ENCODE results near the gene MAPK12. TPM values are rescaled to one million over a fixed set of nuclear protein-coding genes. Genes with fewer than 3 reads are reported as not detected.

MAPK12 gene
- total RNA-seq = 26.0 and 26.6 TPM in 2 replicates

DNA sequence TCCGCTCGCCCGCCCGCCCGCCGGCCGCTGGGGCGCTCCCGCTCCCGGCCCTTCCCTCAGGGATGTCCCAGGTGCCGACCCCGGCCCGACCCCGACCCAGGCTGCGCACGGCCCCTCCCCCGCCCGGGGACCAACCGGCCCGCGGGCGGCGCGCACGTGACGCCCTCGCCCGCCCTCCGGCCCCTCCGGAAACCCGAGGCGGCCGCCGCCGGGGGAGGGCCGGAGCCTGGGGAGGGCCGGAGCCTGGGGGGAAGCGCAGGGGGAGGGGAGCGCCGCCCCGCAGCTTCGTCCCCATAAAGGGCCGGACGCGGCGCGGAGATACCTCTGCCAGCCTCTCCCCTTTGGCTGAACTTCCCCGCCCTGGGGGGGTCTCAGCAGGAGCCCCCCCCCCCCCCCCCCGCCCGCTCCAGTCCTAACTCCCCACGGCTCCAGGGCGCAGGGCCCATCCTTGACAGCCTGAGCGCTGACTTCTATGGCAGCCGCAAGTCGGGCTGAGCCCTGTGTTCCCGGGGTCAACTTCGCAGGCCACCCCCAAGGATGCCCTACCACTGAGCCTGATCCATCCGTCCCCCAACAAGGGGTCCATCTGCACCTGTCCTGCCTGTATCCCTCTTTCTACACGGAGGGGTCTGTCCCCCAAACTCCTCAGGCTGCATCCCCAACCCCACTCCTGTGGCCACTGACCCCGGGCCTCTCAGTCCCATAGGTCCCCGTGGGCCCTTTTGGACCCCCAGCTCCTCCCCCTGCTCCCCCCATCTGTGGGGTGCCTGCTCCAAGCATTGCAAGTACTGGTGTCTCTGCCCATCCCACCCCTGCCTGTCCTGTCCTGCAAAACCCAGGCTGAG, at the start of gene MAPK12:
Gene MAPK12, minus strand, starts transcription at position 69 of the 845 bp plus-strand sequence. CDS start 174 bp downstream, outside the sequence.

DNA sequence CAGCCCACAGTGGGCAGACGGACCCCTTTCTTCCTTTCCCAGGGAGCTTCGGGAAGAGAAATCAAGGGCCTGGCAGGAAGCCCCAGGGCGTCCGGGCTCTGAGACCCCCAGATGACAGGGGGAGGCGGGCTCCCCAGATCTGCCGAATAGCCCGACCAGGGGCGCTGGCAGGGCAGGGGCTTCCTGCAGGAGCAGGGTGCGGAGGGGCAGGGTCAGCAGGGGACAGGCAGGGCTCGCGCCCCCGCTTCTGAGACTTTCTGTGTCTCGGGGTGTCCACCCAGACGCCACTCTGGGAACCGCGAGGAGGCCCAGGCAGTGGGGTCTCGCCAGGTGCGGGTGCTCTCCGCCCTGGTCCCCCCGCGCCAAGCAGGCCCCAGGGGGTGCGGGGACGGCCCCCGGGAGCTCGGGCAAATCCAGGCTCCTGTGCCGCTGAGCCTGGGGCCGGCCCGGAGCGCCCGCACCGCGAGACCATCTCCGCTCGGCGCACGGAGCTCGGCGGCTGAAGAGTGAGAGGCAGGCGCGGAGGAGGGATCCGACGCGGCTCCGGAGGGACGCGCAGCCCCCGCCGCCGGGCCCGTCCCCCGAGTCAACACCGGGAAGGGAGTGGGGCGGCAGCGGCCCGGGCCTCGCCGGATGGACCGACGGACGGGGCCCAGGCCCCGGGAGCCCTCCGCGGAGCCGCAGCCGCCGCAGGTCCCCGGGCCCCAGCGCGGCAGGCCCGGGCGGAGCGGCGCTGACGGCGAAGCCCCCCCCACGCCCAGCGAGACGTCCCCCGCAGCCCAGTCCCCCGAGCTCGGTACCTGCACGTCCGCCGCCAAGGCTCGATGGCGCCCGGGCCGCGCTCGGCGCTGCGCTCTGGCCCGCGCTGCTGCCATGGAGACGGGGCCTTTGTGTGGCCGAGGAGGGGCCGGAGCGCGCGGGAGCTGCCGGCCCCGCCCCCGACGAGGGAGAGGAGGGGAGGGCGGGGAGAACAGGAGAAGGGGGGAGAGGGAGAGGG, 45.6 kb upstream of the MAPK12 start, which contains the start of gene PLXNB2:
Gene PLXNB2, minus strand, starts transcription at position 894 of the 997 bp plus-strand sequence. CDS start 17,062 bp downstream, outside the sequence.

DNA sequence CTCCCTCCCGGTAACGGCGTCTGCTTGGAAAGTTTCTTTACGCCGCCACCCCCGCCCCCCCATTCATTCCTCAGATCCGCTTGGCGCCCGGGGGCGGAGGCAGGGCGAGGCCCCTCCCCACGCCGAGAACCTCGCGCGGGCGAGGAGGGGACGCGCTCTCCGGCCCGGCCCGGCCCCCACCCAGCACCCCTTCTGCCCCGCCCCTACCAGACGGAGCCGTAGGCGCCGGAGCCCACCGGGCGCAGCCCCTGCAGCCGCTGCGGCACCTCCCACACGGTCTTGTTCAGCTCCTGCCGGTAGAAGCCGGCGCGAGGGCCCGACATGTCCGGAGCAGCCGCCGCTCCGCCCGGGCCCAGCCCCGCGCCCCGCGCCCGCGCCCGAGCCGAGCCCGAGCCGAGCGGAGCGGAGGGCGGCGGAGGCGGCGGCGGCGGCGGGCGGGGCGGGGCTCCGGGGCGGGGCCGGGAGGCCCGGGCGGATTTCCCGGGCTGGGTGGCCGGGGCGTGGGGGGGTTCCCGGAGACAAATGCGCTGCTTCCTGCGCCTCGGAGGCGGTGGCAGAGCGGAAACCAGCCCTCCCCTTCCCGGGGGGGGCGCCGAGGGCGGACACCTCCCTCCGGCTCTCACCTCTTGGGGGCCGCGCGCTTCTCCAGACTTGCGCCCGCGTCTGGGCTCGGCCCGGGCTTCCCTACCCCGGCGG, 8.6 kb upstream of the MAPK12 start, which contains the start of gene MAPK11:
Gene MAPK11, minus strand, starts transcription at position 411 of the 696 bp plus-strand sequence. Its CDS starts 88 bp downstream, at position 323.

DNA sequence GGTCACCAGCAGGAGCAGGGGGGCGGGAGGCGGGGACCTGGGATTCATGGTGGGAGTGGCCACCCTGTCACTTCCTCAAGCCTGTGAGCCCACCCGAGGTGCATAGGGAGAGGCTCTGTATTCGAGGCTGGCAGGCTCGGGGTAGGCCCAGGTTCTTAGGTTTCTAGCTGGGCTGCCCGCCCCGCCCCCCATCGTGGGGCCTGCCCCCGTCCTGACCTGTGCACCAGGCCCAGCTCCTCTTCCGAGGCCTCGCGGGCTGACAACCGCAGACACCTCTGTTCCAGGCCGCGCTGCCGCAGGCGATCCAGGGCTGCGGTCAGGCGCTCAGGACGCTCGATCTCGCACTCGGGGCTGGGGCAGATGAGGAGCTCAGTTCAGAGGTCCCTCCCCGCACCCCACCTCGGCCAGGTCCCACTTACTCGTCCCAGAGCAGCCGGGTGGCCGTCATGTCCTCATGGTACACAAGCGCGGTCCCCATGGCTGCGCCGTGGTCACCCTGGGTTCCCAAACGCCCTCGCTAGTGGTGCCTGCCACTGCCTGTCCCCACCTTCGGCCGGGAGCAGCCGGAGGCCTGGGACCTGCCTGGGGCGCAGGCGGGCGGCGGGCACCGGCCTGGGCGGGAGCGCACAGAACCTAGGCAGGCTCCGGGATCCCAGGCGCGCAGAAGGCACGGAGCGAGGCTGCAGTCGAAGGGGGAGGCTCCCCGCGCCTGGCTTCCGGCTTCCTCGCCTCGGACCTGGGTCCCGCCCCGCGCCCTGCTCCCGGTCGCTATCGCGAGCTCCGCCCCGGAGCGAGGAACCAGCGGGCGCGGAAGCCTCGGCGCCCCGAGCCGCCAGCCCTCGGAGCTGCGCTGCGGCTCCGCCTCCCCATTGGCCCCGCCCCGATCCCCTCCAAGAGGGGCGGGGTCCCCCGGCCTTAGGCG, 10.7 kb downstream of the MAPK12 start, which contains the start of gene HDAC10:
Gene HDAC10, minus strand, starts transcription at position 711 of the 922 bp plus-strand sequence. Its CDS starts 233 bp downstream, at position 478.

DNA sequence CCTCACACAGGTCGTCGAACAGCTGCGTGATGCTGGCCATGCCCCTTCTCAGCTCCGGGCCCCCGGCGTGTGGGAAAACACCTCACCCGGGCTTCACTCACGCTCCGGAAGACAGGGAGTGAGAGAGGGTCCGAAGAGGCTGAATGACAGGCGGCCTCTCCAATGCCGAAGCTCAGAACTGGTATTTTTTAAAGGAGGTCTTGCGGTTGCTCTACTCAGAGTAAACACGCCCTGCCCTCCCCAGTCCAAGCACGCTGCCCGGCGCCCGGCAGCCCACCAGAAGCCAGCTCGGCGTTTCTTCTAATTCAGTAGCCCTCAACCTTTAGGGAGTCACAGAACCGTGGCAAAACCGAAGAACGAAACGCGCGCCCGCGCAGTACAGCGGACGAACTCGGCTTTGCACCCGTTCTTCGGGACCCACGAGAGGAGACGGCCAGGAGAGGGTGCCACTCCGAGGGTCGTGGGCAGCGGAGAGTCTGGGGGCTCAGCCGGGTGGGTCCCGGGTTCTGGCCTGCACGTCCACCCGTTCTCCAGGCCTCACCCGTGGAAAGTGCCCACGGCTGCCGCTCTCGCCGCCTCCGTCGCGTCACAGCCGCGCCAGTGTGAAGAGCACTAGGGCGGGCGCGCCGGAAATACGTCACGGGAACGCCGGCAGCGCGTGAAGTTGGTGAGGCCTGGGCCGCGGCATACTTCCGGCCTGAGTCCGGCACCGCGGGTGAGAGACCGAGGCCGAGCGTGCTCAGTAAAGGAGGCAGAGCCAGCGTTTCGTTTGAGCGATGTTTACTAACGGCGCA, 16.9 kb downstream of the MAPK12 start, which contains the start of gene TUBGCP6:
Gene TUBGCP6, minus strand, starts transcription at position 604 of the 794 bp plus-strand sequence. Its CDS starts 564 bp downstream, at position 40.

Other genes with a start within 250 kb of the MAPK12 start
- gene IL17REL, start 248.9 kb downstream of the MAPK12 start, total RNA-seq = not detected in 2 replicates
- not detected in 2 replicates for gene TTLL8, start 203.4 kb downstream of the MAPK12 start, total RNA-seq
- not detected in 2 replicates for gene MLC1, start 176.3 kb downstream of the MAPK12 start, total RNA-seq
- gene MOV10L1, start 171.7 kb downstream of the MAPK12 start, total RNA-seq = 1.1 and 1.5 TPM in 2 replicates
- gene PANX2, start 91.0 kb downstream of the MAPK12 start, total RNA-seq = 0.16 and 0.52 TPM in 2 replicates
- gene TRABD, start 75.8 kb downstream of the MAPK12 start, total RNA-seq = 15.3 and 20.3 TPM in 2 replicates
- gene SELENOO, start 60.7 kb downstream of the MAPK12 start, total RNA-seq = 18.0 and 23.0 TPM in 2 replicates
- 24.7 and 29.6 TPM in 2 replicates for gene TUBGCP6, start 16.7 kb downstream of the MAPK12 start, total RNA-seq
- gene HDAC10, start 10.4 kb downstream of the MAPK12 start, total RNA-seq = 25.7 and 37.8 TPM in 2 replicates
- gene MAPK11, start 8.7 kb upstream of the MAPK12 start, total RNA-seq = 9.9 and 11.1 TPM in 2 replicates
- gene PLXNB2, start 46.0 kb upstream of the MAPK12 start, total RNA-seq = 127 and 183 TPM in 2 replicates
- 1.8 and 2.4 TPM in 2 replicates for gene DENND6B, start 65.3 kb upstream of the MAPK12 start, total RNA-seq
- gene PPP6R2, start 81.6 kb upstream of the MAPK12 start, total RNA-seq = 44.6 and 45.2 TPM in 2 replicates
- 46.0 and 79.3 TPM in 2 replicates for gene SBF1, start 213.4 kb upstream of the MAPK12 start, total RNA-seq
- gene ADM2, start 219.9 kb upstream of the MAPK12 start, total RNA-seq = 0.16 and 0.86 TPM in 2 replicates
- not detected in 2 replicates for gene MIOX, start 225.2 kb upstream of the MAPK12 start, total RNA-seq
- gene LMF2, start 246.0 kb upstream of the MAPK12 start, total RNA-seq = 19.3 and 20.5 TPM in 2 replicates
- 17.5 and 21.6 TPM in 2 replicates for gene NCAPH2, start 246.5 kb upstream of the MAPK12 start, total RNA-seq

Data from bronchial smooth muscle cell (primary cell).